ENCODE data around the gene LECT2.

Gene LECT2

DNA sequence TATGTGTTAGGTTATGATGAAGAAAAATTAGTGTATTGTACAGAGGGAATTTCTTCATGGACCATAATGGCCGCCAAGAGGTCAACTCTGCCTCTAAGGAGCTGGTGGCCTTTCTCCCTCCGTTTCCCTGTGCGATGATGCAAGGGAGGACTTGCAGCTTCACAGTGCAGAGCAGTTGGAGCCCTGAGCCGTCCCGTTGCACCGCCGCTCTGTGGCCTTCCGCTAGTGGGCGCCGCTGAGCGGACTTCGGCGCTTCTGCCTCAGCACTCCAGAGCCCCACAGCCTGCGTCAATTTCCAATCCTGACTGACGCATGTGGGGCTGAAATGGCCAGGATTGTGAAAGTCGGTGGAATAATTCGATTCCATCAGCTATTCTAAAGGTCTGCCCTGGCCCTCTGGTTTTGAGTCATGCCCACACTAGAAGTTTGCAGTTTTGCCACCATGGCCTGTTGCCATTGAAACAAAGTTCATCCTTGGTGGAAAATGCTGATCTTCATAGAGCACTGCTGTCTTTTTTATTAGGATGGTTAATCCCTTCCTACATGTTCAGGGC, 22.7 kb upstream of the LECT2 start:
- DNase-seq = no peak

DNA sequence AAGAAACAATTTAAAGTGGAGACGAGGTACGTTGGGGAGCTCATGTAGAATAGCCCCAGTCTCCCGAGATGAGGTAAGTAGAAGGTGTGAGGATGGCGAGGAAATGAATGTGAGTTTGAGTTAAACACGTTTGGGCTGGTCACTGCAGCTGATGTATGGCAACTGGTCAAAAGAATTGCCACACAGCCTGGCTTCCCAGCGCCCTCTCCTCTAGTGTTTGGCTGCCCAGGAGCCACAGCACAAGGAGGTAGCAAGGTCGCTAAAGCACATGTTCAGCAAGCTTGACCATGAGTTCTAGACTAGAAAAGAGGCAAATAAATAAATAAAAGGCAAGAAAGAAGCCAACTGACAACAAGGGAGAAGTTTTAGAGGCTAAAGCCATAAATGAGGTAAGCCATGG, 21.4 kb upstream of the LECT2 start:
- no peak for DNase-seq

DNA sequence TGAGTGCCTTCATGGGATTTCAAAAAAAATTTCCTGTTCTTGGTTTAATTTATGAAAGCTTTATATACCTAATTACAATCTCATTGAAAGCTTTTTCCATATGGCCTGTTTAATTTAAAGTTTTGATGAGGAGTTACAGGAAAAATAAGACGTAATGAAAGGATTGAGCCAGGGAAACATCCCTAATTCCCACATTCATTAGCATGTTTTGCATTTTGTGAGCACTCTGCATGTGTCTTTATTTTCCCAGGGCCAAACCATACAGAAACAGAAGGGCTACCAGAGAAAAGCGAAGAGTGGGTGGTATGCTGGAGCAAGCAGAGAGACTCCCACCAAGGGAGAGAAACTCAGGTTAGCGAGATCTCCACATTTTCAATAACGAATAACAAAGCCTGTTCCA, 20.3 kb upstream of the LECT2 start:
- no peak for DNase-seq

DNA sequence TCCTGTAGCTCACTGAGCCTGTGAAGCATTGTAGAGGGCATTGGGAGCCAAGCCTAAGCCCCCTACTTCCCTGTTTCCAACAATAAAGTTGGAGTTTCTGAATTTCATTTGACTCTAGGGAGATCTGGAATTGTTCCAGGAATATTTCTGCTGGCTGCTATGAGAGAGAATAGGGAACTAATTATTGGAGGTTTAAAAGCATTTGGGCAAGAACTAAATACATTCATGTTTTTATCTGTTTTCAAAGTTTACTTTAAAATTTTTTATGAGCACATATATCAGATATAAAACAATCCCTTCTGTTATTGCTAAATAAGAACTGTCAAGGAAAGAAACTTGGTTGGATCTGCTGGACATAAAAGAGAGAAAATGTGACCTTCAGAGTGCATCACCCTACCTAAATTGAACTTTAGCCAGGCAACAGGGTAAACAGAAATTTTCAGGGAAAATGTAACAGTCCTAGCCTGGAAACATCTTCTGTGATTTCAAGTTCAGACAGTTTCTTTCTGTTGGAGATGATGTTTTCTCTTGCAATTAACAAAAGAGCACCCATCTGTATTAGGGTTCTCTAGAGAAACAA, 19.3 kb upstream of the LECT2 start:
- no peak for DNase-seq

DNA sequence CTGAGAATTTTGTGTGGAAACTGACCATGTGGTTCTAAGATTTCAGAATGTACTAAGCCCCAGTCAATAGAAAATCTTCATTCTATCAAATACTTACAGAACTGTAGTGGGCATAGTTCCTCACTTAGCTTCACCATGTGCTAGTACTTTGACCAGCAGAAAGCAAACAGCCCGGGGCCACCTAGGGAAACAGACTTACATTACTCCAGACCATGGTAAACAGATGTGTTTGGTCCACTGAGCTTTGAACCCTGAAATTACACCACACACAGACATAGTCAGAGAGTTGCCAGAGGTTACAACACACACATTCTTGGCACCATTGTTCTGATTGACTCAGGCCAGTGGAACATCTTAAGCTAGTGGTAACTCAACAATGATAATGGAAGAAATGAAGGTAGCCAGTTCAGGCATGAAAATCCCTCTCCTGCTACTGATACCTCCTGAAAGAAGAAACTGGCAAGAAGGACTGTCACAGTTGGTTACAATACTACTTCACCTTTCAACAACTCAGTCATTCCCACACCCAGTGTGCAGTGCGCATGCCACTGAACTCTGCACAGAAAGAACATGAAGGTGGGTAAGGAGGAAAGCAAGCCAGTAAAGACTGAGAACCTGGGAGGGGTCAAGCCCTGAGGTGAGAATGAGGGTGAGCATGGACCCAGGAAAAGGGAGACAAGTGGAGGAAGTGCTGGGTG, 18.7 kb upstream of the LECT2 start:
- no peak for DNase-seq

DNA sequence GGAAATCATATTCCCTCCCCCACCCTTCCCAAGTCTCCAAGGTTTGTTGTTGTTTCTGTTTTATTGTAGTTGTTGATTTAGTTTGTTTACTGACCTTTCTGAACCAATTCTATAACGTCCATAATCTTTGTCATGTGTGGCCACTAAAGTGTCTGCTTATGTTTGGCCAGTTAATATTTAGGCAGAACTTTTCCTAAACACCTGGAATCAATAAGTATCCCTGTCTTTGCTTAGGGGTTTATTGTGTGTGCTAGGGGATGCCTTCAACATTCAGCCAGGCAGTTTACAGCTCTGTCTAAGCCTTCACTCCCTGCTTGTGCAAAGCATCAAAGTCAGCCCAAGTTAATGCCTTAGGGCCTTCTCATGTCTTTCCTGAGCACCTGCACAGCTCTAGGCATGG, 16.9 kb upstream of the LECT2 start:
- DNase-seq = no peak

DNA sequence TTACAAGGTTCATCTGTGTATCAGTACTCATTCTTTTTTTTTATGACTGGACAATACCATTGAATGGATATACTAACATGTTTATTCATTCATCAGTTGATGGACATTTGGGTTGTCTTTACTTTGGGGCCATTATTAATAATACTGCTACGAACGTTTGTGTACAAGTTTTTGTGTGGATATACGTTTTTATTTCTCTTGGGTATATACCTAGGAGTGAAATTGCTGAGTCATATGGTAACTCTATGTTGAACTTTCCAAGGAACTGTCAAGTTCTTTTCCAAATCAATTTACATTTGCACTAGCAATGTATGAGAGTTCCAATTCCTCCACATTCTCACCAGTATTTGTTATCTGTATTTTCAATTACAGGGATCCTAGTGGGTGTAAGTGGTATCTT, 12.0 kb upstream of the LECT2 start:
- no peak for DNase-seq

DNA sequence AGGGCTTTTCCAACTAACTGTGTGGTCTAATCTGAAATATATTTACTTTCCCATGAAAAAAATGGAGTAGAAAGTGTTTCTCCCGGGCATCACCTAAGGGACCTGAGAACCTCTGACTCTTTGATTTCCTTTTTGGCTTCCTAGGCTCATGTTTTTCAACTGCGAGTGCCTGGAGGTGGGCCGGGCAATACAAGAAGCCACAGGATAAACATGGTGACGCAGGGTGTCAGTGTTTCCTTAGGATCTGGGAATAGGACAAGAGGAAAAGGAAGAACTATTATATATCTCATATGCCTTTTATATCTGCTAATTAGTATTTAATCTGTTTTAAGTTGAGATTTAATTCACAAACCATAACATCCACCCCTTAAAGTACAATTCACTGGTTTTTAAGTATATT, 11.4 kb upstream of the LECT2 start:
- no peak for DNase-seq

DNA sequence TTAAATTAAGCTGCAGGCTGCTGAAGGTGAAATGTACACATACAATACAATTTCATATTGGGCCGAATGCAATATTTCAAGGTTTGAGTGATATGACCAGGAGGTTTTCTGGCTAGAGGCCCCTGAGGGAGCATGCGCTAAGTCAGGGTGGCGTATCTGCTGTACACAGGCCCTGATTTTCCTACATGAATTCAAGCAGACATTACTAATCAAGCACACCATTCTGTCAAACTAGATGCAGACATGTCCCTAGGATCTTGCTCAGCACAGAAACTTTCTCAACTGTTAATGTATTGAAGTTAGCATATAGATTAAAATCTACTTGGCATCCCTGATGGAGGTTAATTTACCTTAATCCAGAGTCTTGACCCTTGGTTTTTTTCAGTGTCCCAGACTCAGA, 10.7 kb upstream of the LECT2 start:
- DNase-seq = no peak

DNA sequence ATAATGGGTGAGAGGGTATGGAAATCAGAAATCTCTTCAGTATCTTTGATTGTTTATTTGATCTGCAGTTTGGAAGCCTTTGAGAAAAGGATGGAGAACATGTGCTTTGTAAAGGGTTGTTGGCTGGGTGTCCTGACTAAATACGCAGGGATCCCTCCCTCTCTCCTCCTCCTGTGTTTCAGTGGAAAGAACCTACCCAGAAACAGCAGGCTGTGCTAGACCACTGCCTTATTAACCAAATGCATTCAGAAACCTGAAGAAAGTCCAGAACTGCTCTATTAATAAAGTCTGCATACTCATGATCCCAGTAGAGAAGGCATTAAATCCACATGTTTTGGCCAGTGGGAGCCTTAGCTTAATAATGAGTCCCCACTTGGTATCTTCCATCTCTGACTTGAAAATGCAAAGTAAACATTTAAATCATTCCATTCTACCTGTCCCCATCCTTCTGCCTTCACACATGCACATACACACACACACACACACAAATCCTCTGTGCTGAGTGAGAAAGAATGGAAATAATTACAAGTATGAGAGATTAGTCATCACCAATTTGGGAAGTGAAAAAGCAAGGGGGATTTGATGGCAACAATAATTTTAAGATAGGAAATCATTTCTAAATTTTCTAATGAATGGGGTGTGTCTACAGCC, 10.0 kb upstream of the LECT2 start:
- DNase-seq = no peak

DNA sequence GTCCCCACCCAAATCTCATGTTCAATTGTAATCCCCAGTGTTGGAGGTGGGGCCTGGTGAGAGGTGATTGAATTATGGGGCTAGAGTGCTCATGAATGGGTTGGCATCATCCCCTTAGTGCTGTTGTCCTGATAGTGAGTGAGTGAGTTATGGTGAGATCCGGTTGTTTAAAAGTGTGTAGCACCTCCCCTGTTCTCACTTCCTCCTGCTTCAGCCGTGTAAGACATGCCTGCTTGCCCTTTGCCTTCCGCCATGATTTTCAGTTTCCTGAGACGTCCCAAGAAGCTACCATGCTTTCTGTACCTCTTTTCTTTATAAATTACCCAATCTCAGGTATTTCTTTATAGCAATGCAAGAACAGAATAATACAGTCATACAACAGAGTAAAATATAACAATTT, 742 bp upstream of the LECT2 start:
- DNase-seq = no peak

DNA sequence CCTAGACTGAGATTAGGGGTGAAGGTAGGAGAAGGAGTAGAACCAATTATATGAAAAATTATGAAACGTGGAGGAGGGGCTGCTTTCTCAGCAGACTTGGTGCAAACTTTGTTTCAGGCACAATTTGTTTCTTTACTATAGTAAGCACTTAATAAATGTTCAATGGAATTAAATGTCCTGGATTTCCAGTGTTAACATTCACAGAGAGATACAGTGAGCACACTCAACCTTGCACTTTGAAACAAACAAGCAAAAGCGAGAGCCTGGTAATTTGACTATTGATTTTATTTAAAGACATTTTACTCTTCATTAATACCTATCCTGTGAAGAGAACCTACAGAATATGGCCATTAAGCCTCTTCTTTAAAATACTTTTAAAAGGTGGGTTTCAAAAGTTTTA, 933 bp downstream of the LECT2 start:
- DNase-seq = no peak

DNA sequence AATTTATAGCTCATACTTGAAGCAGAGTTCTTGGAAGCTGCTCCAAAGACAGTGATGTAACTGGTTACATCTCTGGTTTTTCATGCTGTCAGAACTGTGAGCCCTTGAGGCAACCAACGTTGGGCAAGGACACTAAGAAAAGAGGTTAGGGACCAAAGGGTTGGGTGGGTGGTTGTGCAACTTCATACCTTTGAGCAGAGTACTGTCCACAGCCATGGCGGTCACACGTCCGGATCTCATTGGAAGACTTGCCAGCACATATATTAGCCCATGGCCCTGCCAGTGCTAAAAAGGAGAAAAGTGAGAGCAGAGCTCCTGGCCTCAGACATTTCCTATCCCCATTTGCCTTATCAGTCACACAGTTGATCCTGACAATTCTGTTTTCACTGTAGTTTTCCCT, 2.1 kb downstream of the LECT2 start:
- DNase-seq = no peak

DNA sequence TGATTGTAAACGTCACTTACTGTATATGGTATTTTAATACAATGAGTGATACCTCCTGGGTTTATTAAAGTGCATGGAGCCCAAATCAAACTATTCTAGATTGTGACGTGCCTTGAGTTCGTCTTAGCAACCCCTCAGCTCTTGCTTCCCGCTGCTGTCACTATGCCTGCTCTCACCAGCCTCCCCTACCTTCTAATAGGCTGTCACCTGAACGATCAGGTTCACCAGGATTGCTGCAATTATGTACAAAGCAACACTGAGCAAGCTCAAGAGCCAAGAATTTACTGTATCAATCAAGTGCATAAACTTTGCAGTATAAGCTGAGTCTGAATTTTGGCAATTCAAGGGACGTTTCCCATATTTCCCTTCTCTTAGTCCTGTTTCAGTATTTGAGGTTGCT, 3.0 kb downstream of the LECT2 start:
- DNase-seq = no peak

DNA sequence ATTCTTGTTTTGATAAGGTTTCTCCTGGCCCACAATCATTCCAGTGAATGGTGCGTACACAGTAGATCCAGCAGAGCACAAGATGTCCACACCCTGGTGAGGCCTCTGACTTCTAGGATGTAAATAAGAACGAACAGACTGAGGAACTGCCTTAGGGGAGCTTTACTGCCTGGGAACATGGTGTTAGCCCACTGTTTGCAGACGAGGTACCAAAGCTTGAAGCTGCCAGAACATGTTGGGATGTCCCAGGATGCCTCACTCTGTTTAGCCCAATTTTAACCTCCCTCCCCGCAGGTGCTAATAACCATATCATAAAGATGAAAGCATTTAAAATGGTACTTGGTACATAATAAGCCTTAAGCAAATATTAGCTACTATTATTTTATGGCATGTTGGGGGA, 3.5 kb downstream of the LECT2 start:
- DNase-seq = no peak

DNA sequence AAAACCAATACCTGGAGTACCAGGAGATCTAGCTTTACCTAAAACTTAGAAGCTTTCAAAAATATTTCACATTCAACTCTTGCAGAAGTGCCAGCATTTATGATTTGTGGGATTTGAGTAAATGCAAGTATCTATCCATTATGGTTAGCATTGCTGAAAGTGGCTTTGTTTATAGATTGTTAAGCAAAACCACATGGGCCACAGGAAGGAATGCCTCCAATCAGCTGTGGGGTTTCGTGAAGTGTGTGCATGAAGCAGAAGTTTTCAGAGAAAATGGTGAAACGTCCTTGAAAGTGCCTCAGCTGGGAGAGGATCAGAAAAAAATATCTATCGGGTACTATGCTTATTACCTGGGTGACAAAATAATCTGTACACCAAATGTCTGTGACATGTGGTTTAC, 4.2 kb downstream of the LECT2 start:
- no peak for DNase-seq

DNA sequence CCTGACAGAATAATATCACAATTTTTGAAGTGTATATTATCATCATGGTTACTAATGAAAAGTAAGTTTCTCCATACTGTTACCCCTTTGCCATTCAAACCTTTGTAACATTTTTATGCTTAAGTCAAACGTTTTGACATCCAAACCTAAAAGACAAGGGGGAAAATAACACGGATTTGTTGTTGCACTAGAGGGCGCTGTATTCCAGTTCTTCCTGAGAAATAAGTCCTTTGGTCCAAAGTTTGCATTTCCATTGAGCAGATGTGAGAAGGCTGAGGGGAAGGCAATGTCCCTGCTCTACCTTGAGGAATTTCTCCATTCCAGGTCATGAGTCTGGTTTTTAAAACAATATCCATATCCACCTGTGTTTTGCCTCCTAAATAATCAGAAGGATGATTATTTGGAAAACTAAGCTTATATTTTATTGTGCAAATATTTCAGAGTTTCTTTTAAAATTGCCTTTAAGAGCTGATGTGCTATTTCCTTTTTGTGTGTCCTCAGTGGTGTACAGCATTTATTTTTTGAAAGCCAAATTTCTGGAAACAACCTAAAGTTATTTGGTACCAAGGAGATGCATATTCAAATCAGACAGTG, 9.7 kb downstream of the LECT2 start:
- peak; percentile 28 for DNase-seq

DNA sequence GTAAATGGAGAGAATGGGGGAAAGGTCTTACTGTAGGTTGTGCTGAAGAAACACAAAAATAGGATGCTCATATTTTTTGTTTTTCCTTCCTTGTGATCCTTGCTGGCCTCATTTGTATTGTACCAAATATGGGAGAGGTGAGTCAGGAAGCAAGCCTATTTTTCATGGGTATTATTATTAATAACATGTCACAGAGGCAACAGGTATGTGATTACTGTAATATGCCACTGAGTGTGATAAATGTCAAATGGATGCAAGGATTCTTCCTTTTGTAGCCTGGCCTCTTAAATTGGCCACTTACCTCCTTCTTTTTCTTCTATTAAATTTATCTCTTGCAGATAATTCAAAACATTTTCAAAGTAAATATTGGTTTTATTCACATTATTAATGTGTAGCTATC, 10.2 kb downstream of the LECT2 start:
- DNase-seq = no peak

DNA sequence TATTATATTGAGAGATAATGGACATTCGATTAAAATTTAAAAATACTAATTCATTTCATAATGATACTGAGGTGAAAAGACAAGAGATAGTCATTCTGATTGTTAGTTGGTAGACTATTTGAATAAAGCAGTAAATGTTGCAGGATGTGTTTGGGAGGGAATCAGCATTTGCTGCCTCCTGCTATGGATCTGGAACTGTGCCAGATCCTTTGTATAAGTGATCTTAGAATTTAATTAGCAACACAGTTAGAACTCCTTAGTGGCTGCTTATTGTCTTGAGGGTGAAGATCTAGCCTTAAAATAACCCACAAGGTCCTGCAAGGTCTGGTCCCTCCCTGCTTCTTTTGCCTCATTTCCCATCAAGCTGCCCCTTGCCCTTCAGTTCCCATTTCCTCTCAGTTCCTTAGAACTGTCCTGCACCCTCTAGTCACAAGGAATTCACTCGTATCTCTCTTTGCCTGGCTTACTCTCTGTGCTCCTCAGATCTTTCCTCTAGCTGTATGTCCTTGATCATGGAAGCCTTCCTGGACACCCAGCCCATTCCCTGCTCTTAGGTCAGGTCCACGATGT, 12.5 kb downstream of the LECT2 start:
- DNase-seq = no peak

DNA sequence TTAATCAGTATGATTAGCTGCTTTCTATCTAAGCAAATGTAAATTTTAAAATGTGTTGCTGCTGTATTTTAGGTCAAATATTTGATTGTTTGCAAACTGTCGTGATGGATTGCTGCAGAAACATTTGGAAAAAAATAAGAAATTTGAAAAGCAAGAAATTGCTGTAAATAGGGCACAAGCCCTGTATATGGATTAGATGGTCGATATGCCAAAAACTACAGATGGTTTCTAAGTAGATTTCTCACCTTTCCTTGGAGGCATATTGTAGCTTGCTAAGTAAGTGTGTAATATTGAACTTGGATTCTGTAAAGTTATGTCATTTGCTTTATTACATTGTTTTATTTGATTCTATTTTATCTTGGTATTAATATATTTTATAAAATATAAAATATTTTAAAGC, 13.1 kb downstream of the LECT2 start:
- DNase-seq = no peak

DNA sequence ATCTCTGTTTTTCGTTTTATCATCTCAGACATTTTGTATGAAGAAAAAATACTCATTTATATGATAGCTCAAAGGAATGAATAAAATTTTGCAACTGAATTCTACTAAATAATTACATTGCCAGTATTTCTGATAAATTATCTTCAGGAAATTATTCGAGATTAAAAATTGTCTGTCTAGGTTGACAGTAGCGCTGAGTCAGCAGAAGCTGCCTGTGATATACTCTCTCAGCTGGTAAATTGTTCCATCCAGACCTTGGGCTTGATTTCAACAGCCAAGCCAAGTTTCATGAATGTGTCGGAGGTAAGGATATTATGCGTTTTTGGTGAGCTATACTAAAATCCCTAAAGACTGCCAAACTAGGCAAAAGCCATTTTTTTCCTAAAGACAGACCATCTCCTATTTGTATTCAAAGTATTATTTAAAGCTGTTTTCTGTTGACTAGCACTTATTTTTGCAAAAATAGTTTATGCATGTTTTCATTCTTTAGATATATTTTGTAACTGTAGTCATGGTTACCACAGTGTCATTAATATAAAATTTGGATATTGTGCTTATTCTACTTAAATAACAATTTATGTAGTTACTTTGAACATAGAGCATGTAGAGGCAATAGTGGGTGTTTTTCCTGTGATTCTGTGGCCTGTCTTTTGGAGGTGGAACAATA, 17.4 kb downstream of the LECT2 start:
- no peak for DNase-seq

DNA sequence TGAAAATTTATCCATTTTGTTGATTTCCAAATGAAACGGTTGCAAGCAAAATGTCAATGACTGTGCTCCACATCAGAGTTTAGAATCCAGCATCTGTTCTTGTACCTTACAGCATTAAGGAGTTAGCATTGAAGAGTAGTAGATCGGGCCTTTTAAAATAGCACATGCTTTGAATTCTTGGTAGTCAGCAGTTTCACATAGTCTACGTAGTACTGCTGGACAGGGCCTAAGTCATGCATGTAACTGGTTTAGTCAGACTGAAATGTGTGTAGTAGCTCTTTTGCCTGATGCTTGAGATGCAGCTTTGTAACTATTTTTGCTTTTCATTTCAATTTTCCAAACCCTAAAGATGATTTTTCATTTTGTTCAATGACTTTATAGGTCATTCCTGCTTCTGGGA, 19.8 kb downstream of the LECT2 start:
- no peak for DNase-seq

DNA sequence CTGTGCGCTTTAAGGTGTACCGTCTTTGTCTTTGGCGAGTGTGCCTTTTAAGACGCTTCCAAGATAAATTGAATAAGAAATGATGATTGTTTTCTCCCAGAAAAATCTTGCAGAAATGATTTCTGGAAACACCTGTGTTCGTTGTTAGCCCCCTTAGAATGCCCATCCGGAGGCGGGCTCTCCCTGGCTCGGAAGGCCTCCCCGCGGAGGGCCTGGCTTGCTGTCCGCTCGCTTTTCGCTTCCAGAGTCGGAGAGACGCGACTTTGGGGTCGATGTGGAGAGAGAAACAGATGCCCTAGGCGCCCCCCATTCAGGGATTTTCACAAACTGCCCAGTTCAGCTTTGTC, 23.9 kb downstream of the LECT2 start:
- DNase-seq = no peak

Measured in NCI-H1092 (cell line).